Measurements from ENCODE around the gene B3GNT4.
A peak's percentile ranks its signal among the peaks of the same experiment; 100 is the strongest.
"Not testable (repeated sequence)": the region's sequence is repeated elsewhere in the genome, so short reads cannot be mapped to it uniquely, and the experiment has no call there.

The B3GNT4 gene

DNA sequence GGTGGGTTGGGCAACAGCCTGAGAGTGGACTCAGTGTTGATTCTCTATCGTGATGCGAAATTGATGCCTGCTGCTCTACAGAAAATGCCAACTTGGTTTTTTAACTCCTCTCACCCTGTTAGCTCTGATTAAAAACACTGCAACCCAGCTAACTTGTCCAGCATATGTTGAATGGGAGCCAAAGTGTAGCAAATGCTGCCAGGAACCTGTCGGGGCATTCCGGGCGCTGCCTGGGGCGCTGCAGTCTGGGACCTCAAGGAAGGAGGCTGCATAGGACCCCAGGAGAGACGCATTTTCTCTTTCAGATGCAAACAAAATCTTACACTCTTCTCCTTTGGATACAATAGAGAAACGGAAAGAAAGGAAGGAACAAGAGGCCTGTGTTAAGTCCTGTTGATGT, 3.9 kb downstream of the B3GNT4 start:
- no peak for FAIRE-seq

DNA sequence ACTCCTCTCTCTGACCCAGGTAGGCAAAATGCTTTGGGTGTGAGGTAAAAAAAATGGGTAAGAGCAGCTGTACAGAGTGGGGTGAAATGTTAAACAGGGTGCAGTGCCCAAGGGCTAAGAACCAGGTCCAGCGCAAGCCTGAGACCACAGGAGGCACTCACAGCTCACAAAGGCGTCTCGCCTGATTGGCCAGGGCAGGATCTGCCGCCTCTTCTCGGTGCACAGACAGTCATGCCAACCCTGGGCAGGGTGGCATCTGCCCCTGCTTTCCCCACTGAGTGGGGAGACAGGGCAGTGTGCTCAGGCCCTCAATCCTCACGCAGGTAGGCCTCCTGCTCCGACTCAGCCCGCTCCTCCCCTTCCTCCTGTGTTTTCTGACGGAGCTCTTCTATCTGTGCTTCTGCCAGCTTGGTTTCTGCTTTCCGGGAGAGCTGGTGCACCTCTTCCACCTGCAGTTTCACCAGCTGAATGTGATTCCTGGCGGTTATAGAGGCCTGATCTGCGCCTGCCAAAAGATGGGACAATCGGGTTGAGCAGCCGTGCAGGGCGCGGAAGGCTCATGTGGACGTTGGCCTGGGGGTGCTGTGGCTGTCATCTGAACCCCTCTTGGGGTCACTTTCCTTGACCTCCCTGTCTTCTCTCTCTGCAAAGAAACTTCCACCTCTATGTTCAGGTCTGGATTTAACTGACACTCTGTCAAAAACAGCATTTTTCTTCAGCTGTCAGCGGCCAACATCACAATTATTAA, 4.7 kb downstream of the B3GNT4 start:
- no peak for DNase-seq (ENCODE audit: extremely low spot score, insufficient read length, low read depth)
- FAIRE-seq, result no peak

More for the DNA sequence above, 3.9 kb downstream of the B3GNT4 start:
- DNase-seq (ENCODE audit: extremely low spot score, insufficient read length, low read depth), result no peak

DNA sequence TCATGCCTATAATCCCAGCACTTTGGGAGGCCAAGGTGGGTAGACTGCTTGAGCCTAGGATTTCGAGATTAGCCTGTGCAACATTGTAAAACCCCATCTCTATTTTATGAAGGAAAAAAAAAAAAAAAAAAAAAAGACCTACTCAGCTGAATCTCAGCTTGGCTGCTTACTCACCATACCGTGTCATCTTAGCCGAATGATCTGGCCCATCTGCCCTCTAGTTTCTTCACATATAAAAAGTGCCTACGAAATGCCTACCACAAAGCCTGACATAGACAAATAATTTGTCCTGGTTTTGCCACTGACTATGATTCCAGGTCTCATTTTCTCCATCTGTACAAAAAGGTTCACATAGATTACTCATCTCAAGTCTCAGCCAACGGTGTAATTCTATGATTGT, 12.3 kb downstream of the B3GNT4 start:
- FAIRE-seq (no peak), DNase-seq (ENCODE audit: extremely low spot score, insufficient read length, low read depth) (no peak)

DNA sequence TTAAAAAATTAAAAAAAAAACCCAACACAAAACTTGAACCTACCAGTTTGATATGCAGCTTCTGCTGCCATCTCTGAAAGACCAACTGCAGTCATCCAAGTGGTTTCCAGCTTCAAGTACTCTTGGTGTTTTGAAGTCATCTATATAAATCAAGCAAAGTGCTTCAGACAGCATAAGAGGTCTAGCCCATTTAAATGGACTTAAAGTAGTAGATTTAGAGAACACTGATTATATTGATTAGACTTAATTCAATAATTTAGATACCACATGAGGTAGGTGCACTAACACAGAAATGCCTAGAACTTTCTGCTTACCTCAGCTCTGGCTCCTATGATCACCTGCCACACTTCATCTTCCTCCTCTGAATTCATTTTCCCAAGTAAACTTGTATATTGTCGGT, 12.9 kb downstream of the B3GNT4 start:
- FAIRE-seq (no peak), DNase-seq (ENCODE audit: extremely low spot score, insufficient read length, low read depth) (no peak)

DNA sequence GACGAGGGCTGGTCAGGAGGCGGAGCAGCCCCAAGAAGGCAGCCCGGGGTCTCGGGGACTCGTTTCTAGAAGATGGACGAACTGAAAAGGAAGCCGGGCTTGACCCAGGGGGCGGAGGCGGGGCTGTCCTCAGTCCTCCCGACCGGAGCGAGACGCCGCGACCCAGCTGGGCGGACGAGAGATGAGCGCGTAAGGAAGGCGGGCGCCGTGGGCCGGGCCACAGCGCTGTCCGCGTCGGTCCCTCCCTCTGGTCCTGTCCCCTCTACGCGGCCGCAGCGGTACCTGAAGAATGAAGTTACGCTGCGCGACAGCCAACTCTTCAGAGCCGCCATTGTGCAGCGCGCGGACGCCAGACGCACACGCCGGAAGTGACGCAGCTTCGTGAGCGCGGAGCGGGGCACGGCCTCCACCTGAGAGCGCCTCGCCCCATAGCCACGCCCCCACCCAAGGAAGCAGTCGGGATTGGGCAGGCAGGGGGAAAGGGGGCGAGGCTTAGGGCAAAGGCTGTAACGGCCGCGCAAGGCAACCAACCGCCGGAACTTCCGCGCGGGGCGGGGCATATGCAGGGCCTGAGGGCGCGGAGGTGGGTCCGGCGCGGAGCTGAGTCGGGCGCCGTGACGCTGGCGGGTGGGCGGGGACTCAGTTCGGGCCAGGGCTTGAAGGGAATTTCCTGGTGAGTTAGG, 22.3 kb downstream of the B3GNT4 start, which contains the start of gene DIABLO:
Gene DIABLO, minus strand, starts transcription at position 370 of the 683 bp plus-strand sequence. Its CDS starts 38 bp downstream, at position 332.
- DNase-seq (ENCODE audit: extremely low spot score, insufficient read length, low read depth), result peak; percentile 93

DNA sequence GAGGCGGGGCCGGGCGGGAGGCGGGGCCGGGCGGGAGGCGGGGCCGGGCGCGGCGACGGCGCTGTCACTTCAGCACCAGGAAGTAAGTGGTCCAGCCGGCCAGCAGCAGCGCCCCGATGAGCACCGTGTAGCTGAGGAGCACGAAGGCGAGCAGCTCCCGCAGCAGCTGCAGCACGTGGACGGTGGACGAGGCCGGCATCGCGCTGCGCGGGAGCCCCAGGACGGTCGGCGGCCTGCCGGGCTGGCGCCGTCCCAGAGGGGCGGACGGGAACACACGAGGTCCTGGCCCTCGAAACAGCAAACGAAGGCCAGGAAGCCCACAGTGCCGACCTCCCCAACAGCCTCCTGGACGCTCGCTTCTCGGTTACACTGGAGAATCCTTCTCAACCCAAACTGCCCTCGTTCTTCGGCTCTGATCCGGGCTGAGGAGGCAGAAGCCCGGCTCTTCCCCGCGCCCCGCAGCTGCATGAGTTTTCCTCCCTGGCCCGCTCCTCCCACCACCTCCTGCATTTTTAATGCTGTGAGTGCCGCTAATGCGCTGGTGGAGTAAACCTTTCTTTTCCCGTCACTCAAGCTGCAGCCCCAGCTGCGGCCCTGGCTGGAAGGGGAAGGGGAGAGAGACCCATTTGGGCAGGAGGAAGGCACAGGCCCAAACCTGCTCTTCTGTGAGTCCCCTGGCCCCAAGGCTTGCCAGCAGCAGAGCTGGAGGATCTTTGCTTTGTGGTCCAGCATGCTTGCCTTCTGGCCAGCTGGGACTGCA, 23.0 kb downstream of the B3GNT4 start:
- FAIRE-seq, result no peak
- DNase-seq (ENCODE audit: extremely low spot score, insufficient read length, low read depth), result no peak

More for the DNA sequence above, 22.3 kb downstream of the B3GNT4 start, which contains the start of gene DIABLO:
- peak; percentile 100 for FAIRE-seq

DNA sequence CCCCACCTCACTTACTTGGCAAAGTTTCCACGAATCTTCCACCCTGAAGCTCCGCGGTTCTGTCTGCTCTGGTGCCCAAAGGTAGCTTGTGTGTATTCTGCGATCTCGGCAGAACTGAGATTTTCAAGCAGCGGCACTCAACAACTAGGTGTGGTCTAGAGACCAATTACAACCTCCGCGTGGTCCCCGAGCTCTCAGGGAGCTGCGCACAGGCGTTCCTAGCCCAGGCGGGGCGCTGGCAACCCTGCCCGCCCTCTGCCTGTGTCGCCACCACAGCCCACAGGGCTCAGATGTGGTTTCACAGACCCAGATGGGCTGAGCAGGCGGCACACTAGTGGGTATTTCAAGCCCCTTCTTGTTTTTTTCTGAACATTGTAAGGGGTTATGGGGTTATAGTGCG, 23.8 kb downstream of the B3GNT4 start:
- FAIRE-seq (no peak), DNase-seq (ENCODE audit: extremely low spot score, insufficient read length, low read depth) (no peak)

DNA sequence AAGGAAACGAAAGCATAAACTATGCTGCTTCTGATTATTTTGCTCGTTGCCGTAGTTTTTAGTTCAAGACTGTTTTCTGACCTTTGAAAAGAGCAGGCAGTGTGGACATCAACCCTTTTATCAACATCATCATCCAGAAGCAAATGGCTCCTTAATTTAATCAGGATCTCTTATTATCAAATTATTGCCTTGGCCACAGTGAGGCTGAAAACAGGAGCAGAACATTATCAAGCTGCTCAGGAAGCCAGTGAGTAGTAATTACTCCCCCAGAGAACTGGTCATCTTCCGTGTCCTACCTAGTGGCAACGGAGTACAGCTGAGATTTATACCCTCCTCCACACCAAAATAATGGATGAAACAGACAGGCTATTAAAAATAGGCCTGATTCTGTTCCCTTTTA, 24.6 kb downstream of the B3GNT4 start:
- no peak for DNase-seq (ENCODE audit: extremely low spot score, insufficient read length, low read depth)
- no peak for FAIRE-seq

DNA sequence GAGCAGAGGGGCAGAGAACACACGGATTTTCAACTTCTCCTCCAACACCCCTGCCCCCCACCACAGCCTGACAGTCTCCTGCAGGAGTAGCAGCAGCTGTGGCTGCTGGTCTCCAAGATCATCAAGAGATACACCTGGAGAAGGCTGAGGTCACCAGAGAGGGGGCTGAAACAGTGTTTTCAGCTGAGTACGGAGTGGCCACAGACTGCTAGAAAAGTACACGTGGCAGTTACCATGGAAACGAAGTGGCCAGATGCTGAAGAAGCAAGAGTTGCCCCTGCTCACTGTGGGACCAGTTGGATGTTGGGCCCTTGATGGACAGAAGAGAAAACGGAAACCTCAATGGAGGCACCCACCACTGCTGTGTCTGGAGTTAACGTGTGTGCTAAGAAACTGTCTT, 27.3 kb downstream of the B3GNT4 start:
- no peak for DNase-seq (ENCODE audit: extremely low spot score, insufficient read length, low read depth)
- no peak for FAIRE-seq

DNA sequence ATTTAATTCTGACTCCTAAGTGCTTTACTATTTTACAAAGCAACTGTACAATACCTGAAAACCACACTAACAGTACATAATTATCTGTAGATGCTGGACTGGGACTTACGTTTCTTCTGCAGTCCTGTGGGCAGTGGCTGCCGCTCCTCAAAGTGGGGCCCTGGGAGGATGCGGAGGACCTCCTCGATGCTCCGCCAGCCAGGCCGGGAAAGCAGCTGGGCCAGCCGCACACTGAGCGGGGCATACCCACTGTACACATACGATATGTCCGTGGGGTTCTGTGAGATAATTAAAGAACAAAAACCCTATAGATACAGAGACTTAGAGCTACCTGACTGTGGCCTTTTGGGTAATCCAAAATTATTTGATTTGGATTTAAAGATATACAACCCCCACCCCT, 29.2 kb downstream of the B3GNT4 start:
- DNase-seq (ENCODE audit: extremely low spot score, insufficient read length, low read depth), result no peak
- no peak for FAIRE-seq

DNA sequence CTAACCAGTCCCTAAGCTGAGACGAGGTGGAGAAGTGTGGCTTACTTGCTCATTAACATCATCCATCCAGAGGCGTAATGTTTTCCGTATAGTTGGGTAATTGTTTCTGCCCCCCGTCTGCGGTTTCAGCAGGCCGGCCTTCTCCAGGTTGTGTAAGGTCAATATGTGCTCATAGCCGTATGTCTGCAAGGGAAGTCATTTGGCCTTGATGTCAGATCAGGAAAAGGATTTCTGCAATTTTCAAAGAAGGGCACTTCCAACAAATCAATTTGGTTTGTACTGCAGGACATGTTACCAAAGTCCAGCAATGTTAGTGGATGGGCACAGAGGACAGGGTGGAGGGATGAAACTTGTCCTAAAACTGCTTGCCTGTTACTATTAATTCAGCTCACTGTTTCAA, 32.2 kb downstream of the B3GNT4 start:
- no peak for DNase-seq (ENCODE audit: extremely low spot score, insufficient read length, low read depth)
- no peak for FAIRE-seq

DNA sequence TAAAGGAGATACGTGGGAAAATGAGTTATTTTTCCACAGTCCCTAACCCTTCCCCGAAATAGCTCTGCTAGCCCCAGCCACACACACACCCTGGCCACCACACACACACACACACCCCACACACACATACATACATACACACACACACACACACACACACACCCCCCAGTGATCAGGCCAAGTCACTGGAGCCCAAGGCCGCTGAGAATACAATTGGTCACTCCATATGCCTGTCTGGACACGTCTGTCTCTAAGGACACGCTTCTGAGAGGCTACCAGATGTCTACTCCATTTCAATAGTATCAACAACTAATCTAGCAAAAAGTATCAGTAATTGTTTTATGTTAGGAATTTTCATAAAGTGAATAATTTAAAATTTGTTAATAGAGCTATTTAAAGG, 35.4 kb downstream of the B3GNT4 start:
- FAIRE-seq (no peak), DNase-seq (ENCODE audit: extremely low spot score, insufficient read length, low read depth) (no peak)

DNA sequence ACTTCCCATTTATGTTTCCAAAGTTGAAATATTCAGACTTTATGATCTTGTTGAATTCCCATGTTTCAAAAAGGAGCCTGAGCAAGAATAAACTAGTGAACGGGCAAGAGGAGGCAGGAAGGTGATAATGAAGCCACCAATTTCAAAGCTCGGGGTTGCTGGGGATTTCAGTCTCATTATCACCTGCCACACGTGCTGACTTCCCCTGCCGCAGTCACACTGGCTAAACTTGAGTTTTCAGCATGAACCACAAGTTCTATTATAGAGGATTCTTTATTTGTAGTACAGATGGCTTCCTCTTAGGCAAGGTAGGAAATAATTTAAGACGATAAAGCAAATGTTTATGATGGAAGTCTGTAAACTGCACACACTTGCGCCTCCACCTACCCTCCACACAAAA, 40.5 kb downstream of the B3GNT4 start:
- FAIRE-seq (no peak), DNase-seq (ENCODE audit: extremely low spot score, insufficient read length, low read depth) (no peak)

DNA sequence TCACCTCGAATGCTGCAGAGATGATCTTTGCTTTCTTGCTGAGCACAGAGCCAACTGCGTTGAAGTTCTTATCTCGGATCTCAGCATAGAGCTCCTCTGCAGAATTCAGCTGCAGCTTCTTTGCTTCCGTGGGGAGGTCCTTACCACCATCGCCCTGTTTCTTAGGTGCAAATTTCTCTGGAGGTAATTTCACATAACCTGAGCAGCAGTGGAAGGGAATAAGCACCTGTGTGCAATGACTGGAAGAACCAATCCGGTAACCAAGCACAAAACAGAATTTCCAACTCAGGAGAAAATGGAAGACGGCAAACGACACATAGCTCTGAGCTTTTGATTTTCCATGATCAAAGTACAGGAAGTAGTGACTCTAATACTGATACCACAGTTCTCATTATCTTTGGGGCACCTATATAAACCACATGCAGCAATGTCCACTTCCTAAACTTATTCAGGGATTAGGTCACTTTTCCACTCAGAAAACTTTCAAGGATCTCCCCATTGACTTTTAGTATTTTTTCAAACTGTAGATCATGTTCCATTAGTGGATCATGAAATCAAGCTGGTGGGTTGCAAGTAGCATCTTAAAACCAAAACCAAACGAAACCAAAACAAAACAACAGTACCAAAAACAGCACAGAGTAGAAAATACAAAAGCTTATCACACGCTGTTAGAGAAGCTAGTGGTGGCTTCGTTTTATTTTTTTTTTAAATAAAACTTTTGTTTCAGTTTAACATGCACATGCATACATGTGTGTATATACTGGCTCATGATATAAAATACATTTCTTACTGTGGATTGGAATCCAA, 41.3 kb downstream of the B3GNT4 start:
- DNase-seq (ENCODE audit: extremely low spot score, insufficient read length, low read depth), result no peak
- no peak for FAIRE-seq

DNA sequence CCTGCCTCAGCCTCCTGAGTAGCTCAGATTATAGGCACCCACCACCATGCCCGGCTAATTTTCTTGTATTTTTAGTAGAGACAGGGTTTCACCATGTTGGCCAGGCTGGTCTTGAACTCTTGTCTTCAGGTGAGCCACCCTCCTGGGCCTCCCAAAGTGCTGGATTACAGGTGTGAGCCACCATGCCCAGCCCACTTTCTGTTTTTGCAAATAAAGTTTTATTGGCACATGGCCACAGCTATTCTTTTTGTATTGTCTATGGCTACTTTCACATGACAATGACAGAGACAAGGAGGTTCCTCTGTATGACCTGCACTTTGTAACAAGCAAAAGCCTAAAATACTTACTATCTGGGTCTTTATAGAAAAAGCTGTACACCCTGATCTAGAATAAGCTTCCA, 42.0 kb downstream of the B3GNT4 start:
- DNase-seq (ENCODE audit: extremely low spot score, insufficient read length, low read depth) (no peak), FAIRE-seq (no peak)

DNA sequence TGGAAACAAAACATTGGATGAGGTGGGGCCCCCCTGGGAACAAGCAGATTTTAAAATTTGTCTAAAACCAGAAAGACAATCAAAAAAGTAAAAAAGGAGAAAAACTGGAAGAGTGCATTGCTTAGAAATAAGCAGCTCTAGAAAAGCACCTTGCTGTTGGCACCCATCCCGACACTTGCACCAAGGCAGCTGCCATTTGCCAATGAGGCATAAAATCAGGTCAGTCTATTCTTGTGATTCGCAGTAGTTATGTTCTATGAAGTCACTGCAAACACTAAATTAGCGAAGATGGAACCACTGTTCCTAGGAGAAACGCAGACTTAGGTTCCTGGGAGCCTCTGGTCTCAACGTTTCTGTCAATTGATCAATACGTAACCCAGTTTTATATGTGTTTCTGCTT, 46.5 kb downstream of the B3GNT4 start:
- DNase-seq (ENCODE audit: extremely low spot score, insufficient read length, low read depth) (no peak), FAIRE-seq (no peak)

DNA sequence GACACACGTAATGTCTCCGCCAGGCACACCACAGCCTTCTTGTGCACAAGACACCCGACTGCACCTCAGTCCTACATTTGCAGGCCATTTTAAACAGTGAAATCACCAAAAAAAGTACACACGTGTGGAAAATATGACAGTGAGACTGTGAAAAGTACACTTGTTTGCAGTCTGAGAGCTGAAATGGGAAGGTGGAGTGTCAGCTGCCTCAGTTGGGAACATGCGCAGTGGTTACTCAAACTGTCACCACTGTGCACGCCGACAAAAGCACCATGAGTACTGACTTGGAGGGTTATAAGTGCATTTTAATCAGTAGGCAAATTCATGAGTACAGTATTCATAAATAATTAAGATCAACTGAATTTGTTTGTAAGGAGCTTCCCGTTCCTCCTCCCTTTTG, 47.0 kb downstream of the B3GNT4 start:
- DNase-seq (ENCODE audit: extremely low spot score, insufficient read length, low read depth), result no peak

DNA sequence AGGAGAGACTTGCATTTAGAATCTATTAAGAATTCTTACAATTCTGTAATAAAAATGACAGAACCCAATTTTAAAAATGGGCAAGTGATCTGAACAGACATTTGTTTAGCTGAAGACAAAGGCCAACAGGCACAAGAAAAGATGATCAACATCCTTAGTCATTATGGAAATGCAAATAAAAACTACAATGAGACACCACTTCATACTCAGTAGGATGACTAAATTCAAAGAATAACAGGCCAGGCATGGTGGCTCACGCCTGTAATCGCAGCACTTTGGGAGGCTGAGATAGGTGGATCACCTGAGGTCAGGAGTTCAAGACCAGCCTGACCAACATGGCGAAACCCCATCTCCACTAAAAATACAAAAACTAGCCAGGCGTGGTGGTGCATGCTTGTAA, 55.0 kb downstream of the B3GNT4 start:
- FAIRE-seq, result not testable (repeated sequence)

More for the DNA sequence above, 47.0 kb downstream of the B3GNT4 start:
- no peak for FAIRE-seq

More for the DNA sequence above, 55.0 kb downstream of the B3GNT4 start:
- DNase-seq (ENCODE audit: extremely low spot score, insufficient read length, low read depth), result not testable (repeated sequence)
